ENCODE data around the gene DRD5.

DNA sequence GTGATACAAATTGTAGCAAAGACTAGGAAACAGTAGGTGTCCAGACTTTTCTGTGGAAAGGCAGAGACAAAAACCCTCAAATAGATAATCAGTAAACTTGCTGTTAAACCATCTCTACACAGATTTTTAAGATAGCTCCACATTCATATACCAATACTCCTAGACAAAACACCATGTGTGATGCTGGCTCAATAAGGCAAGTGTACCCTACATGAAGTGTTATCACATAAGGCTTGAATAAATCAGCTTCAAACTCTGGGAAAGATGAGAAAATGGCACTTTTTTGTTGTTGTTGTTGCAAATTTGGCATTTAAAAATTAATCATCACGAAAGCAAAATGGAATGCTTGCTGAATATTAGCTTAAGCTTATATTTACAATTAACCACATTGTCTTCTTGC lies 45.1 kb downstream of the DRD5 start:
- TF ChIP-seq, protein P1, sequence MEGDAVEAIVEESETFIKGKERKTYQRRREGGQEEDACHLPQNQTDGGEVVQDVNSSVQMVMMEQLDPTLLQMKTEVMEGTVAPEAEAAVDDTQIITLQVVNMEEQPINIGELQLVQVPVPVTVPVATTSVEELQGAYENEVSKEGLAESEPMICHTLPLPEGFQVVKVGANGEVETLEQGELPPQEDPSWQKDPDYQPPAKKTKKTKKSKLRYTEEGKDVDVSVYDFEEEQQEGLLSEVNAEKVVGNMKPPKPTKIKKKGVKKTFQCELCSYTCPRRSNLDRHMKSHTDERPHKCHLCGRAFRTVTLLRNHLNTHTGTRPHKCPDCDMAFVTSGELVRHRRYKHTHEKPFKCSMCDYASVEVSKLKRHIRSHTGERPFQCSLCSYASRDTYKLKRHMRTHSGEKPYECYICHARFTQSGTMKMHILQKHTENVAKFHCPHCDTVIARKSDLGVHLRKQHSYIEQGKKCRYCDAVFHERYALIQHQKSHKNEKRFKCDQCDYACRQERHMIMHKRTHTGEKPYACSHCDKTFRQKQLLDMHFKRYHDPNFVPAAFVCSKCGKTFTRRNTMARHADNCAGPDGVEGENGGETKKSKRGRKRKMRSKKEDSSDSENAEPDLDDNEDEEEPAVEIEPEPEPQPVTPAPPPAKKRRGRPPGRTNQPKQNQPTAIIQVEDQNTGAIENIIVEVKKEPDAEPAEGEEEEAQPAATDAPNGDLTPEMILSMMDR (IDR thresholded peaks at IDR 0.05; ENCODE audit: insufficient read depth, low read length, poor library complexity, severe bottlenecking), result no peak
- TF ChIP-seq EZH2phosphoT487 (conservative IDR thresholded peaks at IDR 0.05; ENCODE audit: low read length), result no peak
